Measurements from ENCODE around the gene AGAP1. TPM values are rescaled to one million over a fixed set of nuclear protein-coding genes. Genes with fewer than 3 reads are reported as not detected.

Gene AGAP1
- total and polyA plus RNA-seq, 2 donors (not counting 3 experiments of a cell fraction or from before 2014, with no cell fraction given), result 10.2 to 20.9 TPM

- no TSS peak for BruUV-seq (replicated peaks)
- H4K20me1 ChIP-seq (replicated peaks; ENCODE audit: control insufficient read depth, extremely low read depth, insufficient read depth, low read length), result no peaks in the 10 kb centered on the region
- no peak for TF ChIP-seq CTCF (IDR thresholded peaks at IDR 0.05; ENCODE audit: extremely low read depth in 1 of 2, insufficient read depth in 1 of 2, low read depth in 1 of 2, low read length in 2 of 2)
- no peak for TF ChIP-seq MYC (IDR thresholded peaks at IDR 0.05; ENCODE audit: low read depth, low read length)
- TF ChIP-seq GATA2 (IDR thresholded peaks at IDR 0.05; ENCODE audit: insufficient read depth, insufficient read length, low read depth, low read length), result no peak
- no peak for TF ChIP-seq POLR2AphosphoS5 (IDR thresholded peaks at IDR 0.05; ENCODE audit: insufficient read depth, low read depth, low read length)
- no peak for TF ChIP-seq EZH2 (IDR thresholded peaks at IDR 0.05; ENCODE audit: borderline replicate concordance, low read depth, low read length, severe bottlenecking)
- TF ChIP-seq JUN (IDR thresholded peaks at IDR 0.05; ENCODE audit: borderline replicate concordance, insufficient read depth, insufficient read length, low read depth), result no peak
- TF ChIP-seq, protein P1, sequence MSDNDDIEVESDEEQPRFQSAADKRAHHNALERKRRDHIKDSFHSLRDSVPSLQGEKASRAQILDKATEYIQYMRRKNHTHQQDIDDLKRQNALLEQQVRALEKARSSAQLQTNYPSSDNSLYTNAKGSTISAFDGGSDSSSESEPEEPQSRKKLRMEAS (IDR thresholded peaks at IDR 0.05; ENCODE audit: insufficient read depth, insufficient read length), result no peak
- TF ChIP-seq FOS (IDR thresholded peaks at IDR 0.05; ENCODE audit: borderline replicate concordance, insufficient read depth, low read length), result no peak
- no peak for TF ChIP-seq POLR2A (IDR thresholded peaks at IDR 0.05; ENCODE audit: low read depth, low read length)
- DNase-seq (ENCODE audit: low read depth, low spot score) (no peak), FAIRE-seq (no peak)
- no peaks in the 10 kb centered on the region for H3K79me2 ChIP-seq (ENCODE audit: control insufficient read depth, insufficient read depth, low read length)
- intact Hi-C loops (cut with micrococcal nuclease), result no loop called here
- peaks cover 5% of the 10 kb centered on the region for H3K4me1 ChIP-seq (ENCODE audit: control insufficient read depth, extremely low read depth, insufficient read depth, low read length)
- H3K4me3 ChIP-seq (replicated peaks in 1 of 3; ENCODE audit: insufficient read depth in 1 of 3, low read depth in 1 of 3, low read length in 3 of 3), result no peak overlapping the region
- dilution Hi-C loops (cut with MboI; ENCODE audit: extremely low pct_ligation_motif_present, low sequenced_read_pairs), result no loop called here
- no peak overlapping the region for H3K9ac ChIP-seq (replicated peaks; ENCODE audit: extremely low read depth, insufficient read depth, low read length)
- CTCF ChIA-PET, result interaction anchor here (1.3 kb wide), 1 partner anchor 10 kb away, joined by 4 read pairs; no protein-coding TSS in a partner anchor
- no peak overlapping the region for H3K27ac ChIP-seq (ENCODE audit: insufficient read depth, low read depth, low read length)
- H3K9me1 ChIP-seq (replicated peaks; ENCODE audit: control insufficient read depth, extremely low read depth, insufficient read depth, low read length), result no peaks in the 10 kb centered on the region
- H3K4me2 ChIP-seq (ENCODE audit: insufficient read depth, low read length), result no peak overlapping the region
- H3K27me3 ChIP-seq (ENCODE audit: control insufficient read depth in 2 of 2, insufficient read depth in 2 of 2, low read length in 2 of 2), result no peaks in the 10 kb centered on the region
- H3K36me3 ChIP-seq (ENCODE audit: control insufficient read depth in 2 of 2, extremely low read depth in 1 of 2, insufficient read depth in 2 of 2, low read length in 2 of 2), result peaks cover 0 to 1% of the 10 kb centered on the region in 2 experiments
- H3K9me3 ChIP-seq (replicated peaks; ENCODE audit: control insufficient read depth, insufficient read depth, low read length), result no peaks in the 10 kb centered on the region
- POLR2A ChIA-PET, result no interaction called here
- H2AFZ ChIP-seq (ENCODE audit: low read depth, low read length), result no peak overlapping the region
Observed at GRCh38 chr2:235769046-235769445, 275.2 kb downstream of the AGAP1 start.

All from endothelial cell of umbilical vein (primary cell).